H1 (cell line): ENCODE measurements around the gene CDH22. TPM values are rescaled to one million over a fixed set of nuclear protein-coding genes. Genes with fewer than 3 reads are reported as not detected.

ENCODE experiments used
- BRCA1 ChIP-seq: IDR thresholded peaks from 2 replicates; pipeline ENCODE4 v1.6.1; 2012; ENCODE audit warnings: low read depth, low read length, improper control_type of control experiment
- CHD7 ChIP-seq: fragments of 300-600 bp; sonication (generic); IDR thresholded peaks from 2 replicates; pipeline ENCODE4 v1.7.1; 2012; ENCODE audit warnings: low read length, moderate library complexity, mild to moderate bottlenecking, inconsistent platforms; ENCODE audit not compliant: insufficient replicate concordance
- CREB1 ChIP-seq: IDR thresholded peaks from 2 replicates; pipeline ENCODE4 v1.6.1; 2012; ENCODE audit warnings: inconsistent platforms
- EP300 ChIP-seq, 2 experiments: IDR thresholded peaks; 1 replicate in 1 of 2; 2 replicates in 1 of 2; pipeline ENCODE4 v1.6.1; 2011 to 2012; ENCODE audit warnings: low read depth in 2 of 2, low read length in 2 of 2, mild to moderate bottlenecking in 2 of 2, borderline replicate concordance in 1 of 2, inconsistent platforms in 1 of 2, moderate library complexity in 1 of 2
- PHF8 ChIP-seq: fragments of 200-600 bp; sonication (generic); conservative IDR thresholded peaks from 2 replicates; pipeline ENCODE4 v1.7.1; 2012; ENCODE audit warnings: low read depth, mild to moderate bottlenecking, inconsistent platforms, low read length, moderate library complexity
- POLR2A ChIP-seq, 2 experiments: IDR thresholded peaks; 1 replicate in 1 of 2; 2 replicates in 1 of 2; pipeline ENCODE4 v1.6.1; 2011; ENCODE audit warnings: low read depth in 2 of 2, low read length in 2 of 2, mild to moderate bottlenecking in 2 of 2; ENCODE audit errors: control extremely low read depth in 1 of 2
- POU5F1 ChIP-seq: IDR thresholded peaks from 2 replicates; pipeline ENCODE4 v1.6.1; 2011; ENCODE audit warnings: low read depth, mild to moderate bottlenecking, low read length, moderate library complexity
- RXRA ChIP-seq: IDR thresholded peaks from 2 replicates; pipeline ENCODE4 v1.6.1; 2011; ENCODE audit warnings: low read depth, mild to moderate bottlenecking, low read length, moderate library complexity; ENCODE audit not compliant: insufficient read depth
- SP1 ChIP-seq: IDR thresholded peaks from 2 replicates; pipeline ENCODE4 v1.6.1; 2011; ENCODE audit warnings: low read depth, low read length
- TCF12 ChIP-seq: IDR thresholded peaks from 2 replicates; pipeline ENCODE4 v1.6.1; 2011; ENCODE audit warnings: low read depth, mild to moderate bottlenecking, low read length
- YY1 ChIP-seq: IDR thresholded peaks from 2 replicates; pipeline ENCODE4 v1.6.1; 2011; ENCODE audit warnings: low read depth, mild to moderate bottlenecking, low read length
- polyA plus RNA-seq, 7 experiments: library from polyadenylated mRNA; depleted of rRNA in 3 of 7; stranded (reverse) in 5 of 7; unstranded in 2 of 7; fragments of >200 nt in 5 of 7; fragments of 200-250 nt in 2 of 7; gene quantifications; 1 replicate in 5 of 7; 2 replicates in 1 of 7; 4 replicates in 1 of 7; pipeline versions ENCODE4 v1.2.1 to v1.2.3, GENCODE V29; 2011 to 2013; ENCODE audit warnings: missing spikeins in 2 of 7, mixed read lengths in 2 of 7
- total RNA-seq: library from RNA; stranded (reverse); fragmentation: NEBNext Ultra II Directional; extraction: Animal tissue kit (Norgen Biotek cat#: 25700); gene quantifications from 2 replicates; pipeline ENCODE4 v1.2.1, GENCODE V29; 2021
- TF ChIP-seq, protein P1 (sequence below): IDR thresholded peaks from 2 replicates; pipeline ENCODE4 v1.6.1; 2011; ENCODE audit warnings: low read depth, mild to moderate bottlenecking, low read length; ENCODE audit not compliant: insufficient read depth

Gene CDH22
- total and polyA plus RNA-seq, 2 of the 8 experiments (the other 6 are each of a cell fraction or from before 2014, with no cell fraction given), result 0.35 to 0.39 TPM

- TF ChIP-seq EP300 (IDR thresholded peaks at IDR 0.05; ENCODE audit: borderline replicate concordance in 1 of 2, low read depth in 2 of 2, low read length in 2 of 2) (no peak), RXRA (no peak), YY1 (no peak), PHF8 (no peak), CHD7 (no peak), TCF12 (peak; percentile 56; the same call in 1 of the 2 replicates), BRCA1 (no peak), SP1 (0 out of 2 replicates have a peak, but pooled peaks have one; percentile 22), POLR2A (IDR thresholded peaks at IDR 0.05; ENCODE audit: control extremely low read depth in 1 of 2, low read depth in 2 of 2, low read length in 2 of 2) (no peak), POU5F1 (no peak), CREB1 (no peak)
- TF ChIP-seq, protein P1, sequence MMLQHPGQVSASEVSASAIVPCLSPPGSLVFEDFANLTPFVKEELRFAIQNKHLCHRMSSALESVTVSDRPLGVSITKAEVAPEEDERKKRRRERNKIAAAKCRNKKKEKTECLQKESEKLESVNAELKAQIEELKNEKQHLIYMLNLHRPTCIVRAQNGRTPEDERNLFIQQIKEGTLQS, result no peak
Observed at GRCh38 chr20:46222521-46223007, 85.7 kb downstream of the CDH22 start (continued).
